ENCODE measurements around the gene GLTP.

The GLTP gene

GRCh38 chr12:109847142-109847735 lies 33.1 kb downstream of the GLTP start:
- TF ChIP-seq CTCF (IDR thresholded peaks at IDR 0.05; ENCODE audit: low read depth, low read length) = no peak
- H3K4me3 ChIP-seq (ENCODE audit: low read depth, low read length) = no peak overlapping the region

- H3K4me3 ChIP-seq (ENCODE audit: low read depth, low read length) = no peak overlapping the region
Observed at GRCh38 chr12:109845824-109846205, 34.5 kb downstream of the GLTP start.

GRCh38 chr12:109844983-109845823 lies 35.1 kb downstream of the GLTP start:
- TF ChIP-seq CTCF (IDR thresholded peaks at IDR 0.05; ENCODE audit: low read depth, low read length) = peak; percentile 96
- H3K4me3 ChIP-seq (ENCODE audit: low read depth, low read length) = peak overlapping the region; percentile 46

More at GRCh38 chr12:109845824-109846205, 34.5 kb downstream of the GLTP start:
- TF ChIP-seq CTCF (IDR thresholded peaks at IDR 0.05; ENCODE audit: low read depth, low read length) = no peak

GRCh38 chr12:109844091-109844490 lies 36.2 kb downstream of the GLTP start:
- no peak for TF ChIP-seq CTCF (IDR thresholded peaks at IDR 0.05; ENCODE audit: low read depth, low read length)

GRCh38 chr12:109842021-109842420 lies 38.3 kb downstream of the GLTP start:
- no peak overlapping the region for H3K4me3 ChIP-seq (ENCODE audit: low read depth, low read length)
- TF ChIP-seq CTCF (IDR thresholded peaks at IDR 0.05; ENCODE audit: low read depth, low read length) = no peak

More at GRCh38 chr12:109844091-109844490, 36.2 kb downstream of the GLTP start:
- no peak overlapping the region for H3K4me3 ChIP-seq (ENCODE audit: low read depth, low read length)

GRCh38 chr12:109841356-109841755 lies 39.0 kb downstream of the GLTP start:
- TF ChIP-seq CTCF (IDR thresholded peaks at IDR 0.05; ENCODE audit: low read depth, low read length) = no peak
- no peak overlapping the region for H3K4me3 ChIP-seq (ENCODE audit: low read depth, low read length)
